GM19025 (cell line): ENCODE results near the gene YIF1B.
"Not testable (repeated sequence)": the region's sequence is repeated elsewhere in the genome, so short reads cannot be mapped to it uniquely, and the experiment has no call there.

ENCODE experiments used
- ATAC-seq: cut with Tn5 transposase; IDR thresholded peaks from one replicate; pipeline ENCODE4 v1.9.1; 2021; ENCODE audit warnings: mild to moderate bottlenecking, low read depth, moderate library complexity; ENCODE audit not compliant: unreplicated experiment

YIF1B gene

DNA sequence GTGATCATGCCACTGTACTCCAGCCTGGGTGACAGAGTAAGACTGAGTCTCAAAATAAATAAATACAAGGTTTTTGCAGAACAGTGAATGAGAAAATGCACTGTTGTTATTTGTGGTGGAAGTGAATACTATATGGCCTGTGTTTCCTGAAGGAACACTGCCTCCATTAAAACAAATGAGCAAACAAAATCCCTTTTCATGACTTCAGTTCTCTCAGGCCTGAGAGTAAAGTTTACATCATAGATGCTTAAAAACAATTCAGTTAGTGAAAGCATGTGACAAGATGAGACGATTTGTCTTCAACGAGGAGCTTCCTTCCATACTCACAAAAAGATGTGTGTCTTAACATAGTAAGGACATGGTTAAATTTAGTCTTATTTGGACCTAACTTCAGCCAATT lies 37.0 kb downstream of the YIF1B start:
- no peak for ATAC-seq

DNA sequence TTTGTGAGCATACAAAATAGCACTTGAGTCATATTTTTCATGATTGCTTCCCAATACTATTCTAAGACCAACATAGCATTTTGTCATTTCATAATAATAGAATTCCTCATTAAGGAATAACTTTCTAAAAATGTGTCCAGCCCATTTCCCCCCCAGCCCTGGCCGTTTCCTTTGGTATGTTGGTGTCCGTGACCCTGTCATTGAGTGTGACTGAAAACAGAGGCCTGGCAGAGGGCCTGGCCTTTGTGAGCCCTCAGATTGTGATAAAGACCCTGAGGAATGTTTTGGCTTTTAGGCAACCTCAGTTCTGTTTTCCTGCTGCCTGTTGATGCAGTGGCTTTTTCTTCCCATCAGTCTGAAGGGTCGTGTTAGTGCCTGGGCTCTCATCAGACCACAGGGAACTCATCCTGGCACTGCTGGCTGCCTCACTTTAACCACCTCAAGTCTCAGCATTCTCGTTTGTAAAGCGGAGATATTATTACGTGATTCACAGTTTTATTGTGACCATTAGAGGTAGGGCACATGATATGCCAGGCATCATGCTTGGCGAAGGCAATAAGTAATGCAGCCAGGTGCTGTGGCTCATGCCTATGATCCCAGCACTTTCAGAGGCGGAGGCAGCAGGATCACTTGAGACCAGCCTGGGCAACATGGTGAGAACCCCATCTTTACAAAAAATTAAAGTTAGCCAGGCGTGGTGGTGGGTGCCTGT lies 37.6 kb downstream of the YIF1B start:
- ATAC-seq = no peak

DNA sequence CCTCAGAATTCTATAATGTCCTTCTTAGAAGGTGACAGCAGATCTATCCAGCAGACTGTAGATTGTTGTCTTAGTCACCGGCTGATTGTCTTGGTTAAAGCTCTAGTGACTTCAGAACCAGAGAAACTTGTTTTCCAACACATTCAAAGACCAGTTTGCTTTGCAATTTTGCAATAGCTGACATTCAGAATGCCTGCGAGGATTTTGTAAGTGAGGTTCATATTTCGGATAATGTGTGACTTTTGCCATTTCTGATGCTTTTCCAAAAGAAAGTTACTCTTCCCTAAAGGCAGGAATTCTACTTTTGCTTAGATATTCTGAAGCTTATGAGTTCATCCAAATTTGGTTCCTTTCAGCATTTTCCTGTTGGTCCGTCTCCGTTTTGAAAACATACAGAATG lies 38.2 kb downstream of the YIF1B start:
- no peak for ATAC-seq

DNA sequence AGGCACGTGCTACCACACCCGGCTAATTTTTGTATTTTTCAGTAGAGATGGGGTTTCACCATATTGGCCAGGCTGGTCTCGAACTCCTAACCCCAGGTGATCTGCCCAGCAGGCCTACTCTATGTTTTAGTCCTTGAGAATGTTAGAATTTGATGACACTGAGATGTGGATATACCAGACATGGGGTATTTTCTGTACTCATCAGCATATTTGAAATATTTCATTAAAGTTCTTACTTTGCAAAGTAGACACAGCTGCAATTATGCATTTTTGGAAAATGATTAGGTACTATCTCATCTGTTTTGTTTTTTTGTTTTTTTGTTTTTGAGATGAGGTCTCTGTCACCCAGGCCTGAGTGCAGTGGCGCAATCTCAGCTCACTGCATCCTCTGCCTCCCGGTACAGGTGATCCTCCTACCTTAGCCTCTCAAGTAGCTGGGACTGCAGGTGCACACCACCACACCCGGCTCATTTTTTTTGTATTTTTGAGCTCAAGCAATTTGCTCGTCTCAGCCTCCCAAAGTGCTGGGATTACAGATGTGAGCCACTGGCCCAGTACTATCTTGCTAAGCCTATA lies 38.7 kb downstream of the YIF1B start:
- no peak for ATAC-seq

DNA sequence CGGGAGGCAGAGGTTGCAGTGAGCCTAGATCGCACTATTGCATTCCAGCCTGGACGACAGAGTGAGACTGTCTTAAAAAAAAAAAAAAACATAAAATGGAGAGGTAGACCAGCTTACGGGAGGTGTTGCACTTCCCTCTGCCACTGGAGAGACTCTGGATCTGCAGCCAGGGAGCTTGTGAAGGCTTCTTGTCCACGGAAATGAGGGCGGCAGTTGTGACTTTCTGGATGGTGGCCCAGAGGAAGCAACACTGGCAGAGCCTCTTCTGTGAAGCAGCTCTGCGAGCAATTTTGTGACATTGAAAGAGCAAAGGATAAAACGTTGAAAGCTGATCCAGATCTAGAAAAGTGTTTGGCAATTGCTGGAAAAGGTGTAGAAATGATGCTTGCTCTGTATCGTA lies 41.0 kb downstream of the YIF1B start:
- ATAC-seq = no peak

DNA sequence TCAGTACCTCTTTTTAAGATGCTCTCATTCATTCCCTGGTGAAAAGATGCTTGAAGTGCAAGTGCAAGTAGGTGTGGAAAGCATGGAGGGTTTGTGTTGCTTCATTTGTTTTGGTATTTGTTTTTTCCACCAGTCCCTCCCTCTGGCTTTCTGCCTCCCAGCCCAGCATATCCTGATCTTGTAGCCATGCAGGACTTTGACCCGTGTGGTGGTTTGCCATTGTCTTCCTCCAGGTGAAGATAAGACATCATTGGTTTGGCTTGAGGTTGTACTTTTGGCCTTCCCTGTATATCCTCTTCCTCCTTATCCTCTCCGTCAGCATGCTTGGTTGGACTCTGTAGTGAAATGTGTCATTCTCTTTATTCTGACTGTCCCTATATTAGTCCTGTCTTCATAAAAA lies 42.2 kb downstream of the YIF1B start:
- no peak for ATAC-seq

DNA sequence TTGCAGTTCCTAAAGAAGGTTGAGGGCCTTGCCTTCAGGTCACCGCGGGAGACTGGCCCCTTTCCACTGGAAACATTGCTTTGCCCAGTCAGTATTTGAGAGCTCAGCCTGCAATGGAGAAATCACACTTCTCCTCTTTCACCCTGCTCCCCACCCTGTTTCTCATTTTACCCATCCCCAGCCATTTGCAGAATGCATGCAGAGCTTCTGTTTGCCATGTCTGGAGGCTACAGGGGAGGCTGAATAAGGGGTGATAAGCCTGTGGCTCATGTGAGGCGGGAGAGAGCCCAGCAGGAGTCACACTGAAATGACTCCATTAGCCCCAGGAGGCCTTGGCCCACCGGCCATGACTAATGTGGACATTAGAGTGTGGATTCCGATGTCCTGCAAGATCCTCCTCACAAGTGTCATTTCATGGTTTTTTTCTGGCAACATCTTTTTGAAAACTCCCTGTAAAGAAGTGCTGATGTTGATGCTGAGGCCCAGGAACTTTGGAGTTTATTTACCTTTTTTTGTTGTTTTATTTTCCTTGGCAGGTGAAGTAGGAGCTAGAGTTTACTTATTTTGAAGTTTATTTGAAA lies 45.1 kb downstream of the YIF1B start:
- no peak for ATAC-seq

DNA sequence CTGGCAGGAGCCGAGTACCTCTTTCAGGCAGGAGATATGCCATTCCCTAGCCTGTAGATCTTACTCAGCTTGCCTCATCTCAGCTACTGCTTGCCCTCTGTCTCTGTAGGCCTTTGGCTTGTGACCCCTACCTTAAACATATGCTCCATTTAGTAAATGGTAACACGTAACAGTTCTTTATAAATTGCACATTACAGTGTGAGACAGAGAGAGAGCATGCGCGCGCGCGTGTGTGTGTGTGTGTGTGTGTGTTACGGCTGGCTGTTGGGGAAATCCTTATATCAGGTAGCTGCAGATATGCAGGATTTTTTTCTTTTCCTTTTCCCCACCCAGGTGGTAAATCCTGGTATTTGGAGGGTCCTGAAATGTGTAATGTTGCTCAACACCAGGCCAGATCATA lies 47.2 kb downstream of the YIF1B start:
- ATAC-seq = no peak

DNA sequence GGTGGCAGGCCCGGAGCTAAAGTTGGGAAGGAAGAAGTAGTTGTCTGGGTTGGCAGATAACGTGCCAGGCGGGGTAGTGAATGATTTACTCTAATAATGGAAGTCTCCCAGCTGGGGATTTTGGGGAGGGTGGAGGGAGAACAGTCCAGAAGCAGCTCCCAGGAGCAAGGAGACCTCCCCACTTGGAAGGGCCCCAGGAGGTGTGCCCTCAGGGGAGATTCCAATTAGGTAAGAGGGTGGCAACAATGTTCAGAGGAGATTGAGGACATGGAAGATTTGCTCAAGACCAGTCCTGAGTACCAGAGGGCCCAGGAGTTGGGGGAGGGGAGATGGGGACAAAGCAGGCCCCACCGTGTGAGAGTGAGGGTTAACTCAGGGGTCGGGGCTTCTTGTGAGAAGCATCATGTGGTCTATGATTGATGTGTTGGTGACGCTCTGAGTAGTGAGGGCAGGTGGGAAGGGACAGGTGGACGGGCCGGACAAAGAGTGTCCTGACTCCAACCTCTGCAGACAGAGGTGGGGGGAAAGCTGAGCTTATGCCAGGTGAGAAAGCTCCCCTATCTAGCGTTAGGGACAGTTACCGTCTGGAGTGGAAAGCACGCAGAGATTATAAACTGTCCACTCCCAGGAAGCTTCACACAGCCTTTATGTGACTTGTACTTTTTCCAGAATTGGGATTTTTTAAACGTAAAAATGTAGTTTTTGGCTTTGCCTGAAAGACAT lies 47.8 kb downstream of the YIF1B start:
- no peak for ATAC-seq

DNA sequence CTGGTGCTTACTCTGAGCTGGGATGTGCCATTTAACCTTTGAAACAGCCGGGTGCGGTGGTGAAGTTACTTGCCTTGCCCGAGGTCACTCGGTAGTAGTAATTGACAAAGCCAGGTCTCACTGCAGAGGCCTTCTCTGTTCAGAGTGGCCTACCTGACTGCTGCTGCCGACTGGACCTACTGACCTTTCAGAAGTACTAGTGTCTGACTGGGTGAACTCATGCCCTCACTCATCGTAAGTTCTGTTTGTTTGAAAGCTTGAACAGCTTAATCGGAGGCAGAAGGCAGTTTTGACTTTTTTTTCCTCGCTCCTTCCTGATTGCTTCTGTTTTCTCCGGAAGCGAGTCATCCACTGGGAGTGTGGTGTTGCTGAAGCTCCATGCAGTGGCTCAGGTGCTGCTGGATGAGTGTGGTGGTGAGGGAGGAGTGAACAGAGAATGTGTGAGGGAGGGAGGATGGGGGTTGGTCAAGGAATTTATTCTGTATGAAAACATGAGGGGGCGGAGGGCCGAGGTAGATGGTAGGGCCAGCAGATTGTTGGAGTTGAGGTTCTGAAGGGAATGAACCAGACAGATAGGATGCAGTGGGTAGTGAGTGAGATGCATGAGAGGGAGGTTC lies 48.7 kb downstream of the YIF1B start:
- ATAC-seq = no peak

DNA sequence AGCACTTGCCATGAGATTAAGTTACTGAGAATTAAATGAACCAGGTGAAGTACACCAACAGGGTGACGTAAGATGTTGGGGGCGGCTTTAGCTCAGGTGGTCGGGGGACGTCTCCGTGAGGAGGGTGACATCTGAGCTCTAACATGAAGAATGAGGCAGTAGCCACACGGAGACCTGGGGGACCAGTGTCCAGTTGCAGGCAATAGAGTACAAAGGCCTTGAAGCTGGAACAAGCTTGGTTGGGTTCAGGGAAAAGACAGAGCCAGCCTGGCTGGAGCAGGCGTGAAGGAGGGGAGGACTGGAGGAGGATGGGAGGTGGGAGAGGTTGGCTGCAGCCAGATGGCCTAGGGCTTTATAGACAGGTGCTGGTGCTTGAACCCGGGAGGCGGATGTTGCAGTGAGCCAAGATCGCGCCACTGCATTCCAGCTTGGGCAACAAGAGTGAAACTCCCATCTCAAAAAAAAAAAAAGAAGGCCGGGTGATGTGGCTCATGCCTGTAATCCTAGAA lies 49.8 kb downstream of the YIF1B start:
- no peak for ATAC-seq

DNA sequence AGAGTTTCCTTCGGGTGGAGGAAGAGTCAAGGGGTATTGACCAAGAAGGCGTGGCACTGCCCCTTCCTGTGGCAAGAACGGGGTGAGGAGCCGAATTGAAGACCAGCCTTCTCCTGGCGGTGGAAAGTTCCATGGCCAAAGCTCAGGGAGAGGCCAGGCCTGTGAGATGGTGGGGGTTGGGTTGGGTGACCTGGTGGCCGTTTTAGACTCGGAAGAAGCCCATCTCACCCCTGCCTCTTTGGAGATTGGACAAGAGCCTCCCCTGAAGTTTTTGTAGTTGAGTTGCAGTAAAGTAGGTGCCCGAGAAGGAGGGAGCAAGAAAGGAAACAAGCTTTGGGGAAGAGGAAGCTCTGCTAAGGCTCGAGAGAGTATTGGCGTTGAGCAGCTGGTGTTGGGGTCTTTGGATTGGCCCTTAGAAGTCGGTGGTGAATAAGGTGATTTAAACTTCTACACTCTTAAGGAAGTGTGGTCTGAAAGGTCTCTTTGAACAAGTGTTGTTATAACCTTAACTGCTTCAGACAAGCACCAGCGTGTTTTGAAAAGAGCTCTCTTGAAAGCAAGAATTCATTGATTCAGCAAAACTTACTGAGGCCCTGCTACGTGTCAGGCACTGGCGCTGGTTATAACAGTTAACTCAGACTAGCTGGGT lies 50.4 kb downstream of the YIF1B start:
- no peak for ATAC-seq

DNA sequence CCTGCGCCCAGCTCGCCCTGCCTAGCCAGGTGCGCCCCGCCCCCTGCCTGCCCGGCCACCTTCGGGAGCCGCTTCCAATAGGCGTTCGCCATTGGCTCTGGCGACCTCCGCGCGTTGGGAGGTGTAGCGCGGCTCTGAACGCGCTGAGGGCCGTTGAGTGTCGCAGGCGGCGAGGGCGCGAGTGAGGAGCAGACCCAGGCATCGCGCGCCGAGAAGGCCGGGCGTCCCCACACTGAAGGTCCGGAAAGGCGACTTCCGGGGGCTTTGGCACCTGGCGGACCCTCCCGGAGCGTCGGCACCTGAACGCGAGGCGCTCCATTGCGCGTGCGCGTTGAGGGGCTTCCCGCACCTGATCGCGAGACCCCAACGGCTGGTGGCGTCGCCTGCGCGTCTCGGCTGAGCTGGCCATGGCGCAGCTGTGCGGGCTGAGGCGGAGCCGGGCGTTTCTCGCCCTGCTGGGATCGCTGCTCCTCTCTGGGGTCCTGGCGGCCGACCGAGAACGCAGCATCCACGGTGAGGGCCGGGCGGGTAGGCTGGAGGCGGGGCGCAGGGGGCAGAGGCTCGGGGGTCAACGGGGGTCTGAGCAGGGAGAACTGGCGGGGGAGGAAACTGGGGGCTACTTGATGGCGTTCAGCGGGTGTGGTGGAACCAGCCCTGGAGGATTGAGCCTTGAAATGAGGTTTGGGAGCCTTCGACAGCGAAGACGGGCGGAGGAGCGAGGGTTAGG lies 51.1 kb downstream of the YIF1B start, which contains the start of gene SPINT2:
Gene SPINT2 (plus strand): TSS at position 88 of the 727 bp plus-strand sequence. CDS start 320 bp downstream, at position 408.
- no peak for ATAC-seq

DNA sequence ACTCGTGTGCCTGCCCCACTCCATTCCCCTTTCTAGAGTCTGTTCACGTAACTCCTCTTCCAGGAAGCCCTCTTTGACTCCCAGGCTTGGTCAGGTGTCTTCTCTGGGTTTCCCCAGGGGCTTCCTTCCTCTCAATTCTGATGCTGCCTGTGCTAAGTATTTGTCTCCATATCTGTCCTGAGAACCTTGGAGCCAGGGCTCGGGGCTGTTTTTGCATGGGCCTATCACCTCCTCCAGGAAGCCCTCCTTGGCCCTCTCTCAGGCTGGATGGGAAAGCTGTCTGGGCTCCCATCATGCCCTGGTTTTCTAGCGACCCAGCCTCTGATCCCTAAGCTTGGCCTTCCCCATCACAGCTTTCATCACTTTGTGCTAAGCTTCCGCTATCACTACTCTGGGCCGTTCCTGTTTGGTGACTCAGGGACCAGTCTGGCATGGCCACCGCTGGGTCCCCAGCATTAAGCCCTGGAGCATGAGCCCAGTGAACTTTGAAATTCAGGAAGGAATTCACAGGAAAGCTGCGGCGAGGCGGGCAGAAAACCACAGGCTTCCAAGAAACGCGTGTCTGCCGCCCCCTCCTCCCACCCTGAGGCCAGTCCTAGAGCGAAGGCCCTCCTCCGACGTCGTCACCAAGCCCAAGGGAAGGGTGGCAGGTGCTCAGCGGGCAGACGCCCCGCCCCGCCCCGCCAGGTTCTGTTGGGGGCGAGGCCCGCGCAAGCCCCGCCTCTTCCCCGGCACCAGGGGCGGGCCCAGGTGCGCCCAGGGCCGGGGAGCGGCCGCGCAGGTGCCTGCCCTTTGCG lies 51.9 kb downstream of the YIF1B start:
- ATAC-seq = no peak

DNA sequence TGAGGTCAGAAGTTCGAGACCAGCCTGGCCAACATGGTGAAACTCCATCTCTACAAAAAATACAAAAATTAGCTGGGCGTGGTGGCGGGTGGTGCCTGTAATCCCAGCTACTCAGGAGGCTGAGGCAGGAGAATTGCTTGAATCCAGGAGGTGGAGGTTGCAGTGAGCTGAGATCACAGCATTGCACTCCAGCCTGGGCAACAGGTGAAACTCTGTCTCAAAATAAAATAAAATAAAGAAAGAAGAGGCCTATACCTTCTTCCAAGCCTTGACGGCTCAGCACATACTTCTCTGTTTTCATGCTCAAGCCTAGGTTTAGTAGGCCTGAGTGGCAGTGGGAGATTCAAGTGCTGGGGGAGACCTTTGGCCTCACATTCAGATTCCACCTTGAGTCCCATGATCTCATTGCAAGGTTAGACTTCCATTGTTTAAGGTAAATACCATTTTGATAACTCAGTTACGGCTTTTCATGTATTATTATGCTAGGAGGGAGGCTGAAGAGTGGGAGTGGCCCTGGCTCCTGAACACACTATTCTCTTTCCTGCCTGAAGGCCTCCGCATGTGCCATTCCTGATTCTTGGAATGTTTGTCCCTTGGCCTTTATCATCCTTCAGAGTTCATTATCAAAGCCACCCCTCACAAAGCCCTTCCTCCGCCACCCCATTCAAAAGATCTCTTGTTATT lies 53.0 kb downstream of the YIF1B start:
- ATAC-seq = no peak

DNA sequence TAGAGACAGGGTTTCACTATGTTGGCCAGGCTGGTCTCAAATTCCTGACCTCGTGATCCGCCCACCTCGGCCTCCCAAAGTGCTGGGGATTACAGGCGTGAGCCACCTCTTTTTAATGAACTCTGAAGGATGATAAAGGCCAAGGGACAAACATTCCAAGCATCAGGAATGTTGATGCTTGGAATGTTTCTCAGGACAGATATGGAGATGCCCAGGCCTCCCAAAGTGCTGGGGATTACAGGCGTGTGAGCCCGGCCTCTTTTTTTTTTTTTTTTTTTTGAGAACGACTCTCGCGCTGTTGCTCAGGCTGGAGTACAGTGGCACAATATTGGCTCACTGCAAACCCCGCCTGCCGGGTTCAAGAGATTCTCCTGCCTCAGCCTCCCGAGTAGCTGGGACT lies 53.8 kb downstream of the YIF1B start:
- not testable (repeated sequence) for ATAC-seq

DNA sequence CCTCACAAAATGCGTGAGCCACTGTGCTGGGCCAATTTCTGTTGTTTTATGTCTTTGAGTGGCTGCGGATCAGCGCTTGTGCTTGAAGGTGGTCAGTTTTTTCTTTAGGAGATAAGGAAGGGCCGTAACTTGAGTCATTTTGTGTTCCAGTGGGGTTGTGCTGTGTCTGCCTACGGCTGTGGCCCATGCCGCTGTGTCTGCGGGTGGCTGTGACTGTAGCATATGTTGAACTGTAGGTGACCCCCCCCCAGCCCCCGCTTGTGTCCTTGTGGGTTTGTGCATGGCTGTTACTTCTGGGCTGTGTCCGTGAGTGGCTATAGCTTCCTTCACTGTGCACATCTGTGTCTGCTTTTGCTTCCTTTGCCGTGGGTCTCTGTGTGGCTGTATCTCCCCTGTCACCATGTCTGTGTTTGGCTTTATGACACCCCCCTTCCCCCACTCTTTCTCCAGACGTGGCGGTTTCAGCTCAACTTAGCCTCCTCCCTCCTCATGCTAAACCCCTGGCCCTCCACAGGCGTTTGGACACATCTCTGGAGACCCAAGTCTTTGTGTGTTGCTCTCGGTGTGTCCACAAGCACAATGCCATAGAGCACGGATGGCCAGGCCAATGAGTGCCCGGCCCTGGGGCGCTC lies 60.2 kb downstream of the YIF1B start:
- no peak for ATAC-seq

DNA sequence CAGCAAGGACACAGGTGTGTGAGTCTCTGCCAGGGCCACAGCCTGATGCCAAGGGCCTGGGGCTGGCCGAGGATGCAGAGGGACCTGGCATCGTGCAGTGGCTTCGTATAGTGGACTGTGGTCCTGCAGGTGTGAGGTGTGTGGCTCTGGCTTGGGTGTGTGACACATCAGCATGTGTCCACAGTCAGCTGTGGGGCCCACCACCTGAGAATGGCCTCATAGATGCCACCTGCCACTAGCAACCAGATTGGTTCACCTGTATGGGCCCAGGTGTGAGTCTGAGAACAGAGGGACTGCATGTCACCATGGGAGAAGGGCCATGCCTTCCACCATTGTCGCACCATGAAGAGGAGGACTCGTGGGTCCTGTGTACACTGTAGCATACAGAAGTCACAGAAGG lies 62.0 kb downstream of the YIF1B start:
- no peak for ATAC-seq
